Measurements from ENCODE around the gene UTP3.

Gene UTP3

DNA sequence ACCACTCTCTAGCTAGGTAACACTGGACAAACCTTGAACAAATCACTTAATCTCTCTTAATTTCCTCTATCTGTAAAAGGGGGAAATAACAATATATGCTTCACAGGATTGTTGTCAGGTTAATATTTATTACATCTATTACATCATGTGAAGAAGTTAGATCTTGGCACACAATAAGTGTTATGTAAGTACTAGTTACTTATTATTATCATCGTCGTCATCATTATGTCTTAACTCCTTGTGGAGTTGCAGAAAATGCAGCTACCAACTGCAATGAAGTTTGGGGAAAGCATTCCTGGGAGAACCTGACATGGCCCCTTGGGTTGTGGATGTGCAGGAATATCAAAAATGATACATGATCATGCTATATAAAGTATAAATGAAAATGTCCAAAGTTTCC is 17.2 kb upstream of the UTP3 start:
- H3K27ac ChIP-seq (replicated peaks; ENCODE audit: low read length), result no peak overlapping the region
- no peak overlapping the region for H4K8ac ChIP-seq (ENCODE audit: low read depth, low read length)
- no peaks in the 10 kb centered on the region for H3K4me1 ChIP-seq (ENCODE audit: control insufficient read depth in 2 of 2, insufficient read depth in 1 of 2, low read depth in 1 of 2, low read length in 2 of 2)
- H3K27me3 ChIP-seq (ENCODE audit: control insufficient read depth in 3 of 3, insufficient read depth in 3 of 3, low read depth in 1 of 3, low read length in 3 of 3), result peaks cover 0 to 22% (median 0%) of the 10 kb centered on the region in 3 experiments
- no peak overlapping the region for H2BK5ac ChIP-seq (ENCODE audit: low read length)
- H2AK5ac ChIP-seq (ENCODE audit: low read depth, low read length), result no peak overlapping the region
- no peak overlapping the region for H3K23ac ChIP-seq (ENCODE audit: low read depth, low read length, poor library complexity)
- no peak overlapping the region for H3K18ac ChIP-seq (ENCODE audit: low read length)
- no peaks in the 10 kb centered on the region for H3K9me3 ChIP-seq (replicated peaks in 1 of 2; ENCODE audit: control insufficient read depth in 2 of 2, insufficient read depth in 1 of 2, low read depth in 1 of 2, low read length in 2 of 2)
- WGBS, 2 donors (ENCODE audit: extremely low coverage in 2 of 2, insufficient read length in 2 of 2, insufficient replicate concordance in 1 of 2), result no CpG with 5 or more reads among the region's 2 CpGs
- no peak overlapping the region for H2BK15ac ChIP-seq (ENCODE audit: low read length)
- H3K36me3 ChIP-seq (replicated peaks in 1 of 2; ENCODE audit: control insufficient read depth in 2 of 2, insufficient read depth in 2 of 2, low read length in 2 of 2), result no peaks in the 10 kb centered on the region
- DNase-seq (ENCODE audit: low spot score), result no peak
- H3K4ac ChIP-seq (ENCODE audit: low read length), result no peak overlapping the region
- H3K14ac ChIP-seq (ENCODE audit: low read length), result no peak overlapping the region
- H3K4me3 ChIP-seq (ENCODE audit: low read length in 2 of 2), result no peak overlapping the region
- H3K9ac ChIP-seq (ENCODE audit: low read depth, low read length, poor library complexity), result no peak overlapping the region
- no peaks in the 10 kb centered on the region for H3K79me1 ChIP-seq (ENCODE audit: low read depth, low read length)
- no peak overlapping the region for H2BK12ac ChIP-seq (ENCODE audit: low read length)
- no peak overlapping the region for H2BK120ac ChIP-seq (ENCODE audit: low read depth, low read length)
- H4K91ac ChIP-seq (ENCODE audit: low read depth, low read length, poor library complexity), result no peak overlapping the region
- H2AFZ ChIP-seq (ENCODE audit: low read length), result no peak overlapping the region
- H3K4me2 ChIP-seq (ENCODE audit: insufficient read depth, low read length, poor library complexity, severe bottlenecking), result no peak overlapping the region

DNA sequence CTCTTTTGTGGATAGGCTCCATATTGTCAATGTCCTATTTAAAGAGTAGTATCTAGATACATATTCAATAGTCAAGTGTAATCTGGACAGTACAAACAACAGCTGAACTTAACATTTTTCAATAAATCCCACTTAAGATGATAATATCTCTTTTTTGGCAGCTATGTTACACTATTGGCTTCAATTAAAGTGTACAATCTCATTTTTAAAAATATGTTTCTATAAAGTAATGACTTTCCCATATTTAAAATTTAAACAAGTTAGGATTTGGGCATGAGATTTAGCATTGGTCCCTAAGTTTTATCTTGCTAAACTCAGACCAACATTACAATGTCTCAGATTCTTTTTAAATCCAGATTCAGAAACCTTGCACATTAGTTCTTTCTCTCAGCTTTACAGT is 14.1 kb upstream of the UTP3 start:
- Histone ChIP-seq H2BK120ac (ENCODE audit: low read depth, low read length) (no peak overlapping the region), H2AFZ (ENCODE audit: low read length) (no peak overlapping the region), H3K4me2 (ENCODE audit: insufficient read depth, low read length, poor library complexity, severe bottlenecking) (no peak overlapping the region), H2BK15ac (ENCODE audit: low read length) (no peak overlapping the region), H4K91ac (ENCODE audit: low read depth, low read length, poor library complexity) (no peak overlapping the region), H3K79me1 (ENCODE audit: low read depth, low read length) (no peaks in the 10 kb centered on the region), H3K23ac (ENCODE audit: low read depth, low read length, poor library complexity) (no peak overlapping the region), H2BK5ac (ENCODE audit: low read length) (no peak overlapping the region), H3K27ac (replicated peaks; ENCODE audit: low read length) (no peak overlapping the region), H3K4me1 (ENCODE audit: control insufficient read depth in 2 of 2, insufficient read depth in 1 of 2, low read depth in 1 of 2, low read length in 2 of 2) (no peaks in the 10 kb centered on the region), H3K9me3 (replicated peaks in 1 of 2; ENCODE audit: control insufficient read depth in 2 of 2, insufficient read depth in 1 of 2, low read depth in 1 of 2, low read length in 2 of 2) (no peaks in the 10 kb centered on the region), H2BK12ac (ENCODE audit: low read length) (no peak overlapping the region), H3K18ac (ENCODE audit: low read length) (no peak overlapping the region), H3K9ac (ENCODE audit: low read depth, low read length, poor library complexity) (no peak overlapping the region), H3K36me3 (replicated peaks in 1 of 2; ENCODE audit: control insufficient read depth in 2 of 2, insufficient read depth in 2 of 2, low read length in 2 of 2) (no peaks in the 10 kb centered on the region), H3K27me3 (ENCODE audit: control insufficient read depth in 3 of 3, insufficient read depth in 3 of 3, low read depth in 1 of 3, low read length in 3 of 3) (peaks cover 0 to 22% (median 0%) of the 10 kb centered on the region in 3 experiments), H2AK5ac (ENCODE audit: low read depth, low read length) (no peak overlapping the region), H3K4ac (ENCODE audit: low read length) (no peak overlapping the region), H4K8ac (ENCODE audit: low read depth, low read length) (no peak overlapping the region), H3K4me3 (ENCODE audit: low read length in 2 of 2) (no peak overlapping the region), H3K14ac (ENCODE audit: low read length) (no peak overlapping the region)
- no peak for DNase-seq (ENCODE audit: low spot score)

- Histone ChIP-seq H3K36me3 (replicated peaks in 1 of 2; ENCODE audit: control insufficient read depth in 2 of 2, insufficient read depth in 2 of 2, low read length in 2 of 2) (no peaks in the 10 kb centered on the region), H2BK12ac (ENCODE audit: low read length) (no peak overlapping the region), H3K27ac (replicated peaks; ENCODE audit: low read length) (no peak overlapping the region), H3K4me3 (ENCODE audit: low read length in 2 of 2) (no peak overlapping the region), H3K79me1 (ENCODE audit: low read depth, low read length) (no peaks in the 10 kb centered on the region), H4K91ac (ENCODE audit: low read depth, low read length, poor library complexity) (no peak overlapping the region), H3K9me3 (replicated peaks in 1 of 2; ENCODE audit: control insufficient read depth in 2 of 2, insufficient read depth in 1 of 2, low read depth in 1 of 2, low read length in 2 of 2) (no peaks in the 10 kb centered on the region), H2AFZ (ENCODE audit: low read length) (no peak overlapping the region), H3K4me1 (ENCODE audit: control insufficient read depth in 2 of 2, insufficient read depth in 1 of 2, low read depth in 1 of 2, low read length in 2 of 2) (no peaks in the 10 kb centered on the region), H2BK120ac (ENCODE audit: low read depth, low read length) (no peak overlapping the region), H3K4ac (ENCODE audit: low read length) (no peak overlapping the region), H3K14ac (ENCODE audit: low read length) (no peak overlapping the region), H2AK5ac (ENCODE audit: low read depth, low read length) (no peak overlapping the region), H3K9ac (ENCODE audit: low read depth, low read length, poor library complexity) (no peak overlapping the region), H3K4me2 (ENCODE audit: insufficient read depth, low read length, poor library complexity, severe bottlenecking) (no peak overlapping the region), H3K23ac (ENCODE audit: low read depth, low read length, poor library complexity) (no peak overlapping the region), H2BK15ac (ENCODE audit: low read length) (no peak overlapping the region), H4K8ac (ENCODE audit: low read depth, low read length) (no peak overlapping the region), H3K18ac (ENCODE audit: low read length) (no peak overlapping the region), H2BK5ac (ENCODE audit: low read length) (no peak overlapping the region), H3K27me3 (ENCODE audit: control insufficient read depth in 3 of 3, insufficient read depth in 3 of 3, low read depth in 1 of 3, low read length in 3 of 3) (peaks cover 0 to 19% (median 0%) of the 10 kb centered on the region in 3 experiments)
- whole genome bisulfite sequencing, 2 donors (ENCODE audit: extremely low coverage in 2 of 2, insufficient read length in 2 of 2, insufficient replicate concordance in 1 of 2), result no CpG with 5 or more reads among the region's 1 CpG
- DNase-seq (ENCODE audit: low spot score), result no peak
These were observed 13.6 kb upstream of the UTP3 start for GRCh38 chr4:70674731-70675130.

DNA sequence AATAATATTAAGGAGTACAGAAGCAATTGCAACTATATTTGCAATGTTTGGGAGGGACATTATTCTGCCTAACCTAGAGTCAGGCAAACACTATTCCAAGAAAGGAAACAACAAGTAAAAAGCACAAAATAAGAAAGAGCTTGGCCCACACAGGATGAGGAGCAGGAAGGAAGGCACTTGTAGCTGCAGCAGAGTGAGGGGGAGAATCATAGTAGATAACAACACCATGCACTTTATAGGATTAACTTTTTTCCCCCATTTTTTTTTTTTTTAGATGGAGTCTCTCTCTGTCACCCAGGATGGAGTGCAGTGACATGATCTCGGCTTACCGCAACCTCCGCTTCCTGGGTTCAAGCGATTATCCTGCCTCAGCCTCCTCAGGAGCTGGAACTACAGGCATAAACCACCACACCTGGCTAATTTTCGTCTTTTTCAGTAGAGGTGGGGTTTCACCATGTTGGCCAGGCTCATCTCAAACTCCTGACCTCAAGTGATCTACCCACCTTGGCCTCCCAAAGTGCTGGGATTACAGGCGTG is 11.7 kb upstream of the UTP3 start:
- no peak overlapping the region for H2AK5ac ChIP-seq (ENCODE audit: low read depth, low read length)
- no peak for DNase-seq (ENCODE audit: low spot score)
- no peak overlapping the region for H3K4ac ChIP-seq (ENCODE audit: low read length)
- H3K9me3 ChIP-seq (replicated peaks in 1 of 2; ENCODE audit: control insufficient read depth in 2 of 2, insufficient read depth in 1 of 2, low read depth in 1 of 2, low read length in 2 of 2), result no peaks in the 10 kb centered on the region
- H3K23ac ChIP-seq (ENCODE audit: low read depth, low read length, poor library complexity), result no peak overlapping the region
- H2BK120ac ChIP-seq (ENCODE audit: low read depth, low read length), result no peak overlapping the region
- no peak overlapping the region for H3K18ac ChIP-seq (ENCODE audit: low read length)
- peaks cover 0 to 19% (median 0%) of the 10 kb centered on the region in 3 experiments for H3K27me3 ChIP-seq (ENCODE audit: control insufficient read depth in 3 of 3, insufficient read depth in 3 of 3, low read depth in 1 of 3, low read length in 3 of 3)
- no peak overlapping the region for H3K14ac ChIP-seq (ENCODE audit: low read length)
- no peak overlapping the region for H3K4me3 ChIP-seq (ENCODE audit: low read length in 2 of 2)
- H3K36me3 ChIP-seq (replicated peaks in 1 of 2; ENCODE audit: control insufficient read depth in 2 of 2, insufficient read depth in 2 of 2, low read length in 2 of 2), result no peaks in the 10 kb centered on the region
- no peak overlapping the region for H3K9ac ChIP-seq (ENCODE audit: low read depth, low read length, poor library complexity)
- no peak overlapping the region for H2BK5ac ChIP-seq (ENCODE audit: low read length)
- WGBS, 2 donors (ENCODE audit: extremely low coverage in 2 of 2, insufficient read length in 2 of 2, insufficient replicate concordance in 1 of 2), result no CpG with 5 or more reads among the region's 6 CpGs
- H2AFZ ChIP-seq (ENCODE audit: low read length), result no peak overlapping the region
- no peaks in the 10 kb centered on the region for H3K4me1 ChIP-seq (ENCODE audit: control insufficient read depth in 2 of 2, insufficient read depth in 1 of 2, low read depth in 1 of 2, low read length in 2 of 2)
- H4K91ac ChIP-seq (ENCODE audit: low read depth, low read length, poor library complexity), result no peak overlapping the region
- no peak overlapping the region for H3K4me2 ChIP-seq (ENCODE audit: insufficient read depth, low read length, poor library complexity, severe bottlenecking)
- no peak overlapping the region for H2BK15ac ChIP-seq (ENCODE audit: low read length)
- H3K27ac ChIP-seq (replicated peaks; ENCODE audit: low read length), result no peak overlapping the region
- no peaks in the 10 kb centered on the region for H3K79me1 ChIP-seq (ENCODE audit: low read depth, low read length)
- H2BK12ac ChIP-seq (ENCODE audit: low read length), result no peak overlapping the region
- H4K8ac ChIP-seq (ENCODE audit: low read depth, low read length), result no peak overlapping the region

All from neuronal stem cell (in vitro differentiated cells).